NCI-H345 treated with DMSO at 0.1 percent for 48 hours (cell line): ENCODE measurements around the gene EVA1C.
"Not testable (repeated sequence)": the region's sequence is repeated elsewhere in the genome, so short reads cannot be mapped to it uniquely, and the experiment has no call there.

ENCODE experiments used
- DNase-seq: peaks from one replicate; lab custom pipeline; 2025; ENCODE audit not compliant: unreplicated experiment; lab: John Stamatoyannopoulos, UW

Gene EVA1C

GRCh38 chr21:32558106-32558505 lies 145.6 kb downstream of the EVA1C start:
- no peak for DNase-seq

- no peak for DNase-seq
Observed at GRCh38 chr21:32559006-32559610, 146.6 kb downstream of the EVA1C start.

- no peak for DNase-seq
Observed at GRCh38 chr21:32560896-32561295, 148.4 kb downstream of the EVA1C start.

- not testable (repeated sequence) for DNase-seq
Observed at GRCh38 chr21:32561476-32561875, 149.0 kb downstream of the EVA1C start.

- DNase-seq, result no peak
Observed at GRCh38 chr21:32562426-32562825, 149.9 kb downstream of the EVA1C start.

GRCh38 chr21:32562915-32563314 lies 150.4 kb downstream of the EVA1C start:
- no peak for DNase-seq
